ENCODE measurements around the gene DIPK1C.

GRCh38 chr18:74434466-74434865 lies 22.6 kb downstream of the DIPK1C start:
- TF ChIP-seq, protein P1, sequence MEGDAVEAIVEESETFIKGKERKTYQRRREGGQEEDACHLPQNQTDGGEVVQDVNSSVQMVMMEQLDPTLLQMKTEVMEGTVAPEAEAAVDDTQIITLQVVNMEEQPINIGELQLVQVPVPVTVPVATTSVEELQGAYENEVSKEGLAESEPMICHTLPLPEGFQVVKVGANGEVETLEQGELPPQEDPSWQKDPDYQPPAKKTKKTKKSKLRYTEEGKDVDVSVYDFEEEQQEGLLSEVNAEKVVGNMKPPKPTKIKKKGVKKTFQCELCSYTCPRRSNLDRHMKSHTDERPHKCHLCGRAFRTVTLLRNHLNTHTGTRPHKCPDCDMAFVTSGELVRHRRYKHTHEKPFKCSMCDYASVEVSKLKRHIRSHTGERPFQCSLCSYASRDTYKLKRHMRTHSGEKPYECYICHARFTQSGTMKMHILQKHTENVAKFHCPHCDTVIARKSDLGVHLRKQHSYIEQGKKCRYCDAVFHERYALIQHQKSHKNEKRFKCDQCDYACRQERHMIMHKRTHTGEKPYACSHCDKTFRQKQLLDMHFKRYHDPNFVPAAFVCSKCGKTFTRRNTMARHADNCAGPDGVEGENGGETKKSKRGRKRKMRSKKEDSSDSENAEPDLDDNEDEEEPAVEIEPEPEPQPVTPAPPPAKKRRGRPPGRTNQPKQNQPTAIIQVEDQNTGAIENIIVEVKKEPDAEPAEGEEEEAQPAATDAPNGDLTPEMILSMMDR (IDR thresholded peaks at IDR 0.05), result no peak
- TF ChIP-seq POLR2A (IDR thresholded peaks at IDR 0.05; ENCODE audit: low read depth), result no peak
- TF ChIP-seq POLR2AphosphoS5 (IDR thresholded peaks at IDR 0.05), result no peak
- no peak for TF ChIP-seq EP300 (IDR thresholded peaks at IDR 0.05)

All from esophagus muscularis mucosa (tissue), 4 donors.